ENCODE results near the gene SCO2. TPM values are rescaled to one million over a fixed set of nuclear protein-coding genes. Genes with fewer than 3 reads are reported as not detected.

The SCO2 gene, protein sequence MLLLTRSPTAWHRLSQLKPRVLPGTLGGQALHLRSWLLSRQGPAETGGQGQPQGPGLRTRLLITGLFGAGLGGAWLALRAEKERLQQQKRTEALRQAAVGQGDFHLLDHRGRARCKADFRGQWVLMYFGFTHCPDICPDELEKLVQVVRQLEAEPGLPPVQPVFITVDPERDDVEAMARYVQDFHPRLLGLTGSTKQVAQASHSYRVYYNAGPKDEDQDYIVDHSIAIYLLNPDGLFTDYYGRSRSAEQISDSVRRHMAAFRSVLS
- 1 to 10 TPM; 5.5 to 5.7 TPM for total RNA-seq
- long read RNA-seq, partial matches to known transcripts = 0 of 4 reads
- long read RNA-seq, other reads (novel, unspliced or antisense) = 0 of 4 reads

DNA sequence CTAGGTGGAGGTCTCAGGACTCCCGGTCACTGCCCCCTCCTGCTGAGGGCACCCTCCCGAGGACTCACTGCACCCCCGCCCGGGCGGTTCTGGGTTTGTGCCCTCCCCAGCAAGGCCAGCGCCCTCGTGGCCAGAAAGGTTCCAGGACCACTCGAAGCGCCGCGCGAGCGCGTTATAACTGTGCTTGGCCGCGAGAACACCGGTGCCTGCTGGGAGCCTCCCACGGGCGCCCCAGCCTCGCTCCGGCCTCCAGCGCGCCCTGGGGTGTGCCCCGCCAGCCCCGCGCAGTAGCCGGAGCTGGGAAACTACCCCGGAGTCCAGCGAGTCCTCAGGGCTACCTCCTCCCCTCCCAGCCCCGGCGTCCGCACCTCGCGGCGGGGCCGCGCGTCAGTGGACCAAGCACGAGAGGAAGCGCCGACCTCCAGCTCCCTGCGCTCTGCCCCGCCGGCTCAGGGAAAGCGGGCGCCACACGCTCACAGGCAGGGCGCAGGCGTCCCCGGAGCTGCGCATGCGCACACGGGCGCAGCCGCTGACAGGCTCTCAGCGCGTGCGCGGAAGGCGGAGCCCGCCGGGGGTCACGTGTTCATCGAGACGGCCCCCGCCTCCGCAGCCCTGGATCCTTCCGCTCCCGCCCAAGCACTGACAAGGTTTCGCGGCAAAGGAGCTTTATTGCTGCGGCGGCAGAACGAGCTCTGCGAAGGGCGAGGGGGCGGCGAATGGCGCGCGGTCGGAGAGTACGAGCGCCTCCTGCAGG, at the start of gene SCO2:
SCO2 (minus strand) TSS at position 495 of the 754 bp plus-strand sequence. CDS start 1,187 bp downstream, outside the sequence.
- intact Hi-C loops (cut with DNase I, micrococcal nuclease) = no loop called here
- ATAC-seq (peak; percentile 54), DNase-seq (peak; percentile 96 to 98)

DNA sequence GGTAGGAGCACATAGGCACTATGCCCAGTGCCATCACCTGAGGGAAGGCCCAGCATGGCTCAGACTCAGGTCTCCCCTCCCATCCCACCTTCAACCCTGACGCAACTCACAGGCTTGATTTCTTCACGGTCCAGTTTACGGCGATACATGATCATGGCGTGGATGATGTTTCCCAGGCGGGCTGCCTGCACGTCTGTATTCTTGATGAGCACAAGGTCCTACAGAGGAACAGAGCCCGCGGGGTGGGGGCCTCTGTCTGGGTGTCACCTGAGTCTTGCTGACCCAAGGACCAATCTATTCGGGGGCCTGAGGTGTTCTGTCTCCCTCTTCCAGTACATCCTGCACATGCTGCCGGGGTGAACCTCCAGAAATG, 49.0 kb upstream of the SCO2 start:
- intact Hi-C loops (cut with DNase I, micrococcal nuclease) = no loop called here
- DNase-seq (no peak), ATAC-seq (no peak)

DNA sequence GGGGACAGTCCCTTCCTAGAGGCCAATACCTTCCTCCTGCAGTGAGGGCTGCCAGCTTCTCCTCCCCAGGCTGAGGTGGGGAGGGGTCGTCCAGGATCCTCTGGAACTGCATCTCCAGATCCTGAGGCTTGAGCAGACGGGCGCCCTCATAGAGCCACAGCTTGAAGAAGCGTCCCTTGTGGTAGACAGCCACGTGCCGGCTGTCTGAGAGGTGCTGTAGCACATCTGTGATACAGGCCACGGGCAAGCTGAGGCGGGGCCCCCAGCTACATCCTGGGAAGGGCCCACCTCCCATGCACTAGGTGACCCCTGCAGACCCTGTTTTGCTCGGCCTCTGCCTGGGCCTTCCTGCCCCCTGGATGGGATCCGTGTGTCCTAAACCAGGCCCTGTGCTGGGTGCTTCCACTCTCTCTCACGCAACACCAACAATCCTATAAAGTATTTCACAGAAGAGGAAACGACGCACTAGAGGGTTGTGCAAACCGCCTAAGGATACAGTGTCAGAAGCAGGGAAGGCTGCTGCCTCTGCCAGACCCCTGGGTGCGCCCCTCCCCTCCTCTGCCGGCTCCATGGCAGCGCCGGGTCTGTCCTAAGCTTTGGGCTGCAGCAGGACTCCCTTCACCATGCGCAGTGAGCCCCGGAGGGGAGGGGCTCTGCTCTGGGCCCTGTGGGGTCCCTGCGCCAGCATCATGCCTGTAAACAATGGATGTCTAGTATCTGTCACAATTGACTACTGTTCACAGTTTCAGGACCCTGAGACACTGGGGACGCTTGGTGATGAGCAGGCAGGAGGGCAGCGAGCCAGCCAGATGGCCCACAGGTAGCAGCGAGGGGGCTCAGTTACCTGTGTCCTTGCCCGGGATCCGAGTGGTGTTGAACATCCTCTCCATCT, 48.3 kb upstream of the SCO2 start:
- DNase-seq (no peak), ATAC-seq (no peak)

DNA sequence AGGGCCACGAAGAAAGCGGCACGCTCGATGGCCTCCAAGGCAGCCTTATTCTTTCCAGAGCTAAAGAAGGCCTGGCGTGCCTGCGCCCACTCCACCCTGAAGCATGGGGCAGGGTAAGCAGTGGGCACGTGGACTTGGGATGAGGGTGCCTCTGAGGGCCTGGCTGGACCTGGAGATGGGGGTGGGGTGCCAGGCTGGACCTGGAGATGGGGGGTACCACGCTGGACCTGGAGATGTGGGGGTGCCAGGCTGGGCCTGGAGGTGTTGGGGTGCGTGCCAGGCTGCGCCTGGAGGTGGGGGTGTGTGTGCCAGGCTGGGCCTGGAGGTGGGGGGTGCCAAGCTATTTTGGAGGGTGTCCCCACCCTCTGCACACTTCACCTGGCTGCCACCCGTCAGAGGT, 47.6 kb upstream of the SCO2 start:
- intact Hi-C loops (cut with DNase I, micrococcal nuclease) = no loop called here
- DNase-seq (no peak), ATAC-seq (no peak)

More for the DNA sequence above, 48.3 kb upstream of the SCO2 start:
- intact Hi-C loops (cut with DNase I, micrococcal nuclease) = no loop called here

DNA sequence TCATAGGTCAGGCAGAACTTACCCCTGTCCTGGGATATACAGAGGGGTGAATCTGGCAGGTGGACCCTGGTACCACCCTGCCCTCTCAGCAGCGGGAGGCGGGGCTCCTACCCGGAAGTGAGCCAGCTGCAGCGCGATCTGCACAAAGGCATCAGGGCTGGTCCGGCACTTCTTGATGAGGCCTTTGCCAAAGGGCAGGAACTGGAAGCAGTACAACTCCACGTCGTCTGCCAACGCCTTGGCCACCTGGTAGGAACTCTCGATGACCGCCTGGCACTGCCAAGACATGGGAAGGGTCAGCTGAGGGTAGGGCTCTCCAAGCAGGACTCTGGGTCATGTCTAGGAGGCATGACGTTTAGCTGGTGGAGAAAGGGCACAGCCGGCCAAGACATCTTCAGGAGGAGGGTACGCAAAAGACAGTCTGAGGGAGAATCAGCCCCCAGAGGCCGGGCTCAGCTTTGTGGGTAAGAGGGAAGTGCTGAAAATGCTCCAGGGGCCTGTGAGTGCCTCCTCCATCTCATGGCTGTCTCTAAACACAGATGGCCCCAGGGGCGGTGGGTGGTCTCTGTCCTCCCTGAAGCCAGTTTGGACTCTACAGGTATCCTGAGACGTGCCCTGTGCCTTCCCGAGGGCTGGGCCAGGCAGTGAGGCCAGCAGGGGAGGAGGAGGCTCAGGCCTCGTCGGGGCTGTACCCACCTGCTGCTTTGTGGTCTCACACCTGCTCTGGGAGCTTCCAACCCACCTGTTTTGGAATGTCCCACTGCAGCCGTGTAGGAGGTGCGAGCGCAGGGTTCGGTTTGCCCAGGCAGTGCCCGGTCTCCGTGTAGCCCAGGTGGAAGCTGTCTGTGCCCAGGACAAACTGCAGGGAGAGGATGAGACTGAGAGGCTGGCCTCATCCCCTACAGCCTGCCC, 46.1 kb upstream of the SCO2 start:
- ATAC-seq = peak; percentile 34

DNA sequence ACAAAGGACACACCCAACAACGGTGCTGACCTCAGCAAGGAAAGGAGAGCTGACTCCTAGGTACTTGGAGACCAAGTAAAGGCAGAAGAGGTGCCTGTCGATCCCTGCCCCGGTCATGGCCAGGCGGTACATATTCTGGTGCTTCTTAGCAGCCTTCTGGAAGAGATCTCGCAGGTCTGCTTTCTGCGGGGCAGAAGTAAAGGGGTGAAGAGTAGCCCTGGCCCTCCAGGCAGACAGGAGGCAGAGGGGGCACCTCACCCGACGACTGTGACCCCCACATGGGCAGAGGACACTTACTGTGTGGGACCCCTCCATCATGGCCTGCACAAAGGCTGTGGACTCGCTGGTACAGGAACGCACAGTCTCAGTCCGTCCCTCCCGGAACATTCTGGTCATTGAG, 45.5 kb upstream of the SCO2 start:
- intact Hi-C loops (cut with DNase I, micrococcal nuclease) = no loop called here
- no peak for ATAC-seq
- DNase-seq = no peak

More for the DNA sequence above, 46.1 kb upstream of the SCO2 start:
- intact Hi-C loops (cut with DNase I, micrococcal nuclease) = no loop called here
- DNase-seq = no peak

DNA sequence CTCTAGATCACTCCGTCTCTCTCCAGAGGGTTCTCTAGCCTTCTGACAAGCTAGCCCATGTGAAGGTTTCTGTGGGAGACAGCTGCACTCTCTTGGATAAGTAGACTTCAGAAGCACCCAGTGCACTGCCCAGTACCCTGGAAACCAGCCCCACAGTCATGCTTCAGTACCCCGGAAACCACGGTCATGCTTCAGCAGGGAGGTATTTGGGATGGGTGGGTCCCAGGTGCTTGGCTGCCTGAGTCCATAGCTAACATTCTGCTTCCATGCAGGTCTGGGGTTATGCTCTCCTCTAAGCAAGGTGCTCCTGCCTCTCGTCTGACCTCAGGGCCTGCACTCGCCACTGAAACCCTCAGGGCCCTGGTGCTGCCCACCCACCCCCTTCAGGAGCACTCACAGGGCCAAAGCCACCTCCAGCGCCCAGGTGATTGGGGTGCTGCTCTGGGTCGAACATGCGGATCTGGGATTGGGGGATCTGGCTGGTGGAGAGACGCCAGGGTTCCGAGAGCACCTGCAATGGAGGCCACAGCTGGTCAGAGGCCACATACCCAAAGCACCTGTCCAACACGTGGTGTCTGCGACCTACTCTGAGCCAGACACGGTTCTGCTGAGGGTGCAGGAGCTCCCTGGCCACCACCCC, 44.6 kb upstream of the SCO2 start:
- DNase-seq (no peak), ATAC-seq (no peak)
- intact Hi-C loops (cut with DNase I, micrococcal nuclease) = no loop called here

DNA sequence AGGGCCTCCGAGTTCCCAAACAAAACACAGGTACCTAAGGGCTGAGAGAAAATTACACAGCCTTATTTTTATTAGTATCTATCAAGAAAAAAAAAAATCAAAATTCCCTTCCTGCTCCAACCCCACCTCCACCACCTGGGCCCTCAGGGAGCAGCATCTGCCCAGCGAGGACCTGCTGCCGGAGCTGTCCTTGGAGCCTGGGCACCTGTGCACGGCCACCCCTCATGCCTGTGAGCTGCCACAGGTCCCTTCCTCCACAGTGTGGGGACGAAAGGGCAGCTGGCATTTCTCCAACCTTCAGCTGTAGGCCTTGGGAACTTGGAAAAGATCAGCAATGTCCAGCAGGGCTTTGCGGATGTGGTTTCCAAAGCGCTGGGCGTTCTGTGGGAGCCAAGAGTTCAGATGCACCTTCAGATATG, 43.7 kb upstream of the SCO2 start:
- intact Hi-C loops (cut with DNase I, micrococcal nuclease) = no loop called here
- DNase-seq (peak in 1 of 2 donors; percentile 57), ATAC-seq (peak; percentile 44)

DNA sequence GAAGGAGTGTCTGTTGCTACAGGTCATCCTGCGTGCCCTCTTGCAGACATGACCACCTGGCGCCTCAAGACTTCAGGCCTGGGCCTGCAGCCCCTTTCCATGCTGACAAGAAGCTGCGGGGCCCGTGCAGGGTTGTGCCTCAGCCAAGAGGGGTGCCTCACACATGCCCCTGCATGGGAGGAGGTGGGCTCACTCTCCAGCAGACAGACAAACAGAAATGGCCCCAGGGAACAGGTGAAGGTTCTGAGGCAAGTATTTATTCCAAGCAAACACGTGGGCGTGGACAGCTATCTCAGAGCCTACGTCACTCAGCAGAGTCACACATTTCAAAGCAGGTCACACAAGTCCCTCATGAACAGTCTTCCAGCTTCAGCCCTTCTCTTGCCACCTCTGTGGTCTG, 43.2 kb upstream of the SCO2 start:
- ATAC-seq (peak; percentile 55), DNase-seq (no peak)
- intact Hi-C loops (cut with DNase I, micrococcal nuclease) = no loop called here

DNA sequence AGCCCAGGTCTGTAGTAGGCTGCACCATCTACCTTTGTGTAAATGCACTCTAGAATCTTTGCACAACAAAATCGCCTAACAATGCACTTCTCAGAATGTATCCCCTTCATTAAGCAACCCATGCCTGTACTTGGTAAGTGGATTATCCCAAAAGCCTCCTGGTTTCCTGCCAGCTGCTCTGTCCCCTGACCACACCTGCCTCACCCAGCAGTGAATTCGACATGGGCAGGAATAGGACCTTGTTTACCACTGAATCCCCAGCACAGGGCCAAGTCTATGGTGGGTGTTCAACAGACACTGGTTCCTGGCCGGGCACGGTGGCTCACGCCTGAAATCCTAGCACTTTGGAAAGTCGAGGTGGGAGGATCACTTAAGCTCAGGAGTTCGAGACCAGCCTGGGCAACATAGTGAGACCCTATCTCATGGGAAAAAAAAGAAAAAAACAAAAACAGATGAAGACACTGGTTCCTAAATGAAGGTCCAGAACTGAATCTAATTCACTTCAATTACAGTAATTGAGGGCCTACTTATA, 42.4 kb upstream of the SCO2 start:
- intact Hi-C loops (cut with DNase I, micrococcal nuclease) = no loop called here
- ATAC-seq (no peak), DNase-seq (no peak)

DNA sequence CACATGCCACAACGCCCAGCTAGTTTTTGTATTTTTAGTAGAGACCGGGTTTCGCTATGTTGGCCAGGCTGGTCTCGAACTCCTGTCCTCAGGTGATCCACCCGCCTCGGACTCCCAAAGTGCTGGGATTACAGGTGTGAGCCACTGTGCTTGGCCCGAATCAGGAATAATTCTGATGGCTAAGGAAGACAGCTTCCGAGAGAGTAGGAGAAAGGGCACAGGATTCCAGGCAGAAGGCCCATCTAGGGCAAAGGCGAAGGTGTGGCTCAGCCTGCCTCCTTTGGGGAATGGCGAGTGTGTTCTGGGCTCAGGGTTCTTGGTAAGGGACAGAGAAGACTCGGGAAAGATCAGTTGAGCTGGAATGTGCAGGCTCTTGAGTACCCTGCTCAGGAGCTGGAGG, 38.9 kb upstream of the SCO2 start:
- ATAC-seq = peak; percentile 64
- intact Hi-C loops (cut with DNase I, micrococcal nuclease) = no loop called here
- DNase-seq = peak in 1 of 2 donors; percentile 67

DNA sequence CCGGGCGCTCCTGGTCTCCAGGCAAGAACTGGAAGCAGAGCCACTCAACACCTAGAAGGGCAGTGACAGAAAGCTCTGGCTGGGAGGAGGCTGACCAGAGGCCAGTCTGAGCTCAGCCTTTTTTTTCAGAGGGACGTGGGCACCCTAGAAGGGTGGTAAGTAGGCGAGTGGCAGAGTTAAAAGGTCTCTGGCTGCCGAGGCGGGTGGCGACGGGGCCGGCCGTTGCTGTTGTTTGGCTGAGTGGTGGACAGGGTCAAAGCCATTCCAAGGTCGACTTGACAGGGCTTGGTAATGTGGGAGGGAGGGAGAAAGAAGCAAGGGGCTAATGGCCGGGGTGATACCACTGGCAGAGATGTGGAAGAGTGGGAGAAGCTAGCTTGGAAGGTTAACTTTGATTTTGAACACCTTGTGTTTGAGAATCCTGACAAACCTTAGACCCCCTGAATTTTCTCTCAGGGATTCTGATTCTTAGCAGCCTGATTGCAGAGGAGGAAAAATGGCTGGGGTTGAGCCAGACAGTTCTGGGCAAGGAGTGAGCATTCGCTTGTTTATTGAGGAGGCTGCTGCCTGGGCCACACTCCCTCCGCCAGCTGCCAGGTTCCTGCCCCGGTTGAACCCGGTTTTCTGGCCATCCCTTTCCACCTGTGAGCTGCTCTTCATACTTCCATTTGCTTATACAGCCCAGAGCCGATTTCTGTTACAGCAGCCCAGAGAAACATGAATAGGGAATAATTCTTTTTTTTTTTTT, 38.2 kb upstream of the SCO2 start:
- intact Hi-C loops (cut with DNase I, micrococcal nuclease) = no loop called here
- ATAC-seq (peak; percentile 38), DNase-seq (no peak)

DNA sequence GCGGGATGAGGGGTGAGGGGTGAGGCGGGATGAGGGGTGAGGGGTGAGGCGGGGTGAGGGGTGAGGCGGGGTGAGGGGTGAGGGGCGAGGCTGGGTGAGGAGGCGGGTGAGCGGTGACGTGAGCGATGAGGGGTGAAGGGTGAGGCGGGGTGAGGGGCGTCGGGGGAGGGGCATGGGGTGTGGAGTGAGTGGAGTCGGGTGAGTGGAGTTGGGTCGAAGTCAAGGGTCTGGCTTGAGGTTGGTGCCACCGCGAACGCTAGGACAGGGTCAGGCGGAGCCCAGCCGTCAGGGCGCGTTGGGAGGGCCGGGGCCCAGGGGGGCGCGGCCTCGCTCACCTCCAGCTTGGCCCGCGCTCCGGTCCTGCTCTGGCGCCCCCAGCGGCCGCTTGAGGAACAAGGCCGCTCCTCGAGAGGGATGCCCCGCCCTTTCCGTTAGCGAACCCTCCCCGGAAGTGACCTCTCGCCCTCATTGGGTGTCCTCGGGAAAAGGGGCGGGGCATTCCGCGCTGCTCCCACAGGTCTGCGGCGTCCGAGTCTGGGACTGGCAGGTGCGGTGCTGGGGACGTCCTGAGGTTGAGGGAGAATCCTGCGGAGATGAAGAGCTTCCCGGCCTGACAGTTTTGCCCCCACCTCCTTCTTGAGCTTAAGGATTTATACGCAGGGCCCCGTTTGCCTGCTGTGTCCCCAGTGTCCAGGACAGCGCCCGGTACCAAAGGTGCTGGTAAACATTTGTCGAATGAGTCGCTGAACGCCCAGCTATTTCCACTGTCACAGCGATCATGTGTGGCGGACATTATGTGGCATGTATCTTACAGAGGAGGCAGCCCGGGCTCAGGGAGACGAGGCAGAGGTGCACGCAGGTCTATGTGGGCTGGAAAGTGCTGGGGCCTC, 37.4 kb upstream of the SCO2 start, which contains the start of gene SYCE3:
SYCE3 (minus strand) TSS at position 397 of the 890 bp plus-strand sequence. CDS start 6,514 bp downstream, outside the sequence.
- peak; percentile 90 for ATAC-seq
- peak; percentile 98 to 100 for DNase-seq
- intact Hi-C loops (cut with DNase I, micrococcal nuclease) = no loop called here

DNA sequence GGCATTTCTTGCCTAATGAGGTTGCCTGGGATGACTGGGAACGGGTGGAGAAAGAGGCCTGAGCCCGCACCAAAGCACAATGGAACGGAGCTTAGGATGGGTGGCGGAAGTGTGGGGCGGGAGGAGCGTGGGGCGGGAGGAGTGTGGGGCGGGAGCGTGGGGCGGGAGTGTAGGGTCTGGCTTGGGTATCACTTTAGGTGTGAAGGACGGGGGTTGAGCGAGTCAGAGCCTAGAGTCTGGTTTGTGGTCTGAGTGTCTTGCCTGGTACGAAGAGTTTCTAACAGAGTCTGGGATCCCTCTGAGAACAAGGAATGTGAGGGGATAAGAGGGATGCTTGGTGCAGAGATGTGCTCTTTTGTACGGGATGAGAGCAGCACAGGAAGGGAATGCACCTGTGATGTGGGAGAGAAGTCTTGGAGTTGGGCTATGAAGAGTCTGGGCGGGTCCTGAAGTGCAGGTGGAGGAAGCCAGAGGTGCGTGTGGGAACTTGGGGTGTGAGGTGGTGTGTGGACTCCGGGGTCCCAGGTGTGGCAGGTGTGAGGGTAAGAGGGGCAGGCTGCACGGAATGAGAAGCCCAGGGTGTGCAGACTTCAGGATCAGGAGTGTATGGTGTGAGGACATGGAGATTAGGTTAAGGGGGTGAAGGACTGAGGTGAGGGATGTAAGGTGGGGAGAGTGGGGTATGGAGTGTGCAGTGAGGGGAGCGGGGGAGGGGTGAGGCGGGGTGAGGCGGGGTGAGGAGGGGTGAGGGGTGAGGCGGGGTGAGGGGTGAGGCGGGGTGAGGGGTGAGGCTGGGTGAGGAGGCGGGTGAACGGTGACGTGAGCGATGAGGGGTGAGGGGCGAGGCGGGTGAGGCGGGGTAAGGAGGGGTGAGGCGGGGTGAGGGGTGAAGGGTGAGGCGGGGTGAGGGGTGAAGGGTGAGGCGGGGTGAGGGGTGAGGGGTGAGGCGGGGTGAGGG, 36.3 kb upstream of the SCO2 start:
- DNase-seq (no peak), ATAC-seq (no peak)
- intact Hi-C loops (cut with DNase I, micrococcal nuclease) = no loop called here

DNA sequence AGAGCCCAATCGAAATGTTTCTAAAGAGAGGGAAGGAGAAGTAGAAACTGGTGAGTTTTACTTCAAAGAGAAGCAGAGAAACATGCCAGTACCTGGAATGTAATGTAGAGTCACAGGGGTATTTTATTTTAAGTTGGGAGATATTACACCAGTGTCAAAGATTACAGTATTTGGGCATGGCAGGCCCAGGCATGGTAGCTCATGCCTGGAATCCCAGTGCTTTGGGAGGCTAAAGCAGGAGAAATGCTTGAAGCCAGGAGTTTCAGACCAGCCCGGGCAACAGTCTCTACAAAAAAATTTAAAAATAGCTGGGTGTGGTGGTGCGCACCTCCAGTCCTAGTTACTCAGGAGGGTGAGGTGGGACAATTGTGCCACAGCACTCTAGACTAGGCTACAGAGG, 34.6 kb upstream of the SCO2 start:
- DNase-seq (no peak), ATAC-seq (no peak)
- intact Hi-C loops (cut with DNase I, micrococcal nuclease) = no loop called here
